ENCODE measurements around the gene PLD5. TPM values are rescaled to one million over a fixed set of nuclear protein-coding genes. Genes with fewer than 3 reads are reported as not detected.

Gene PLD5
- total and polyA plus RNA-seq, 2 donors (not counting 3 experiments of a cell fraction or from before 2014, with no cell fraction given): not detected

DNA sequence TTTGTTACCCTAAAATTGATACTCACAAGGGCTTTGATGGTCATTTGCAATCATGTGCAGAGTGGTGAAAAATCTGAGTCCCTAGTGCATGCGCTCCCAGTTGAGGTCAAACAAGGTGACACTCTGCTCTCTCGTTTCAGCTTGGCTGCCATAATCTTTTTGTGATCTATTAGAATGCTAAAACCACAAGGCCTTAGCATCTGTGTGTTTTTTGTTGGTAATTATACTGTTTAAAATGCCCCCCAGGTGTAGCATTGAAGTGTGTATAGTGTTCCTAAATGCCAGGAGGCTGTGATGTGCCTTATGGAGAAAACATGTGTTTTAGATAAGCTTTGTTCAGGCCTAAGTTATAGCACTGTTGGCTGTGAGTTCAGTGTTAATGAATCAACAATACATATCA is 89.3 kb downstream of the PLD5 start:
- no peak overlapping the region for H3K4me2 ChIP-seq (ENCODE audit: insufficient read depth, low read length)
- FAIRE-seq: no peak

DNA sequence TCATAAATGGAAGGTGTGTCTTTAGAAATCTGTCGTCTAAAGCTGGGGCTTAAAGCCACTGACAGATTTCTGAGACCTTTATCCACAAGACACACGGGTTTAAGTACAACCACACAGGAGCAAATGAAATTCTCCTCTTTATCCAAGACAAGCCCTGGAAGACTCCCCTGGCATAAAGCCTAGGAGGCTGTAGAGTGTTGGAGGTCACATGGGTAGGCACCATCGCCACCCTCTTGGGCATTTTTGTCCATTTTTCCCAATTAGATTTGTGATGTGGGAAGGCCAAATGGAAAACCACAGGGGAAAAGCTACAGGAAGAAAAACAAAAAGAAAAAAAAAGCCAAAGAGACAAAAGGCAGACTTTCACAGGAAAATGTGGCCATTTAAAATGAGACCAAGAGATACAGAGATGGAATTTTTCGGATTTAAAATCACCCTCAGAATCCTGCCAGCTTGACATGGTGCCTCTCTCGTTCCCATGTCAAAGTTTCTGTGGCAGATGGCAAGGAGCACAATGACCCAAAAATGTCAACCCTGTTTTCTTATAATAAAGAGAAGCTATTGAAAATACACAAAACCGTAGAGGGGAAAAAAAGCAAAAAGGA is 91.9 kb downstream of the PLD5 start:
- Histone ChIP-seq H3K27me3 (ENCODE audit: control insufficient read depth in 2 of 2, insufficient read depth in 2 of 2, low read length in 2 of 2) (no peaks in the 10 kb centered on the region), H3K9me3 (replicated peaks; ENCODE audit: control insufficient read depth, insufficient read depth, low read length) (peaks cover 3% of the 10 kb centered on the region), H3K4me3 (replicated peaks in 1 of 3; ENCODE audit: insufficient read depth in 1 of 3, low read depth in 1 of 3, low read length in 3 of 3) (no peak overlapping the region), H4K20me1 (replicated peaks; ENCODE audit: control insufficient read depth, extremely low read depth, insufficient read depth, low read length) (no peaks in the 10 kb centered on the region), H2AFZ (ENCODE audit: low read depth, low read length) (no peak overlapping the region), H3K4me2 (ENCODE audit: insufficient read depth, low read length) (no peak overlapping the region), H3K27ac (ENCODE audit: insufficient read depth, low read depth, low read length) (no peak overlapping the region), H3K79me2 (ENCODE audit: control insufficient read depth, insufficient read depth, low read length) (no peaks in the 10 kb centered on the region), H3K9me1 (replicated peaks; ENCODE audit: control insufficient read depth, extremely low read depth, insufficient read depth, low read length) (no peaks in the 10 kb centered on the region), H3K9ac (replicated peaks; ENCODE audit: extremely low read depth, insufficient read depth, low read length) (no peak overlapping the region), H3K36me3 (ENCODE audit: control insufficient read depth in 2 of 2, extremely low read depth in 1 of 2, insufficient read depth in 2 of 2, low read length in 2 of 2) (no peaks in the 10 kb centered on the region), H3K4me1 (ENCODE audit: control insufficient read depth, extremely low read depth, insufficient read depth, low read length) (no peaks in the 10 kb centered on the region)
- ChIA-PET POLR2A (no interaction called here), CTCF (no interaction called here)
- BruUV-seq (replicated peaks): no TSS peak
- intact Hi-C loops (cut with micrococcal nuclease) (no loop called here), dilution Hi-C loops (cut with MboI; ENCODE audit: extremely low pct_ligation_motif_present, low sequenced_read_pairs) (no loop called here)
- no peak for FAIRE-seq
- no peak for TF ChIP-seq POLR2AphosphoS5 (IDR thresholded peaks at IDR 0.05; ENCODE audit: insufficient read depth, low read depth, low read length)
- TF ChIP-seq, protein P1, sequence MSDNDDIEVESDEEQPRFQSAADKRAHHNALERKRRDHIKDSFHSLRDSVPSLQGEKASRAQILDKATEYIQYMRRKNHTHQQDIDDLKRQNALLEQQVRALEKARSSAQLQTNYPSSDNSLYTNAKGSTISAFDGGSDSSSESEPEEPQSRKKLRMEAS (IDR thresholded peaks at IDR 0.05; ENCODE audit: insufficient read depth, insufficient read length): no peak
- TF ChIP-seq MYC (IDR thresholded peaks at IDR 0.05; ENCODE audit: low read depth, low read length): no peak
- TF ChIP-seq GATA2 (IDR thresholded peaks at IDR 0.05; ENCODE audit: insufficient read depth, insufficient read length, low read depth, low read length): no peak
- no peak for TF ChIP-seq FOS (IDR thresholded peaks at IDR 0.05; ENCODE audit: borderline replicate concordance, insufficient read depth, low read length)
- TF ChIP-seq POLR2A (IDR thresholded peaks at IDR 0.05; ENCODE audit: low read depth, low read length): no peak
- TF ChIP-seq, protein P2, sequence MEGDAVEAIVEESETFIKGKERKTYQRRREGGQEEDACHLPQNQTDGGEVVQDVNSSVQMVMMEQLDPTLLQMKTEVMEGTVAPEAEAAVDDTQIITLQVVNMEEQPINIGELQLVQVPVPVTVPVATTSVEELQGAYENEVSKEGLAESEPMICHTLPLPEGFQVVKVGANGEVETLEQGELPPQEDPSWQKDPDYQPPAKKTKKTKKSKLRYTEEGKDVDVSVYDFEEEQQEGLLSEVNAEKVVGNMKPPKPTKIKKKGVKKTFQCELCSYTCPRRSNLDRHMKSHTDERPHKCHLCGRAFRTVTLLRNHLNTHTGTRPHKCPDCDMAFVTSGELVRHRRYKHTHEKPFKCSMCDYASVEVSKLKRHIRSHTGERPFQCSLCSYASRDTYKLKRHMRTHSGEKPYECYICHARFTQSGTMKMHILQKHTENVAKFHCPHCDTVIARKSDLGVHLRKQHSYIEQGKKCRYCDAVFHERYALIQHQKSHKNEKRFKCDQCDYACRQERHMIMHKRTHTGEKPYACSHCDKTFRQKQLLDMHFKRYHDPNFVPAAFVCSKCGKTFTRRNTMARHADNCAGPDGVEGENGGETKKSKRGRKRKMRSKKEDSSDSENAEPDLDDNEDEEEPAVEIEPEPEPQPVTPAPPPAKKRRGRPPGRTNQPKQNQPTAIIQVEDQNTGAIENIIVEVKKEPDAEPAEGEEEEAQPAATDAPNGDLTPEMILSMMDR (IDR thresholded peaks at IDR 0.05; ENCODE audit: extremely low read depth in 1 of 2, insufficient read depth in 1 of 2, low read depth in 1 of 2, low read length in 2 of 2): no peak
- no peak for TF ChIP-seq EZH2 (IDR thresholded peaks at IDR 0.05; ENCODE audit: borderline replicate concordance, low read depth, low read length, severe bottlenecking)
- no peak for TF ChIP-seq JUN (IDR thresholded peaks at IDR 0.05; ENCODE audit: borderline replicate concordance, insufficient read depth, insufficient read length, low read depth)
- no peak for DNase-seq (ENCODE audit: low read depth, low spot score)

More for the DNA sequence above, 89.3 kb downstream of the PLD5 start:
- dilution Hi-C loops (cut with MboI; ENCODE audit: extremely low pct_ligation_motif_present, low sequenced_read_pairs): no loop called here
- Histone ChIP-seq H3K36me3 (ENCODE audit: control insufficient read depth in 2 of 2, extremely low read depth in 1 of 2, insufficient read depth in 2 of 2, low read length in 2 of 2) (no peaks in the 10 kb centered on the region), H3K4me3 (replicated peaks in 1 of 3; ENCODE audit: insufficient read depth in 1 of 3, low read depth in 1 of 3, low read length in 3 of 3) (no peak overlapping the region), H3K9ac (replicated peaks; ENCODE audit: extremely low read depth, insufficient read depth, low read length) (no peak overlapping the region), H3K9me3 (replicated peaks; ENCODE audit: control insufficient read depth, insufficient read depth, low read length) (peaks cover 3% of the 10 kb centered on the region), H2AFZ (ENCODE audit: low read depth, low read length) (no peak overlapping the region), H3K79me2 (ENCODE audit: control insufficient read depth, insufficient read depth, low read length) (no peaks in the 10 kb centered on the region), H4K20me1 (replicated peaks; ENCODE audit: control insufficient read depth, extremely low read depth, insufficient read depth, low read length) (no peaks in the 10 kb centered on the region), H3K27me3 (ENCODE audit: control insufficient read depth in 2 of 2, insufficient read depth in 2 of 2, low read length in 2 of 2) (no peaks in the 10 kb centered on the region), H3K27ac (ENCODE audit: insufficient read depth, low read depth, low read length) (no peak overlapping the region), H3K9me1 (replicated peaks; ENCODE audit: control insufficient read depth, extremely low read depth, insufficient read depth, low read length) (no peaks in the 10 kb centered on the region), H3K4me1 (ENCODE audit: control insufficient read depth, extremely low read depth, insufficient read depth, low read length) (no peaks in the 10 kb centered on the region)
- intact Hi-C loops (cut with micrococcal nuclease): no loop called here
- POLR2A ChIA-PET: no interaction called here
- no TSS peak for BruUV-seq (replicated peaks)
- CTCF ChIA-PET: no interaction called here
- TF ChIP-seq, protein P1 (IDR thresholded peaks at IDR 0.05; ENCODE audit: insufficient read depth, insufficient read length): no peak
- DNase-seq (ENCODE audit: low read depth, low spot score): no peak

All from endothelial cell of umbilical vein (primary cell).